AG08395 (cell line): ENCODE results near the gene GCNT1.
"Not testable (repeated sequence)": the region's sequence is repeated elsewhere in the genome, so short reads cannot be mapped to it uniquely, and the experiment has no call there.

ENCODE experiments used
- DNase-seq: peaks from one replicate; pipeline ENCODE4 v3.0.0; 2012; ENCODE audit warnings: mixed read lengths, low spot score

GCNT1 gene

GRCh38 chr9:76458903-76459693 lies at the start of gene GCNT1:
Gene GCNT1, plus strand, starts transcription at chr9:76459182. Its CDS starts 43,200 bp downstream, at chr9:76502382.
- DNase-seq, result peak; percentile 90

GRCh38 chr9:76412638-76413037 lies 46.3 kb upstream of the GCNT1 start:
- DNase-seq, result no peak

GRCh38 chr9:76413658-76414057 lies 45.3 kb upstream of the GCNT1 start:
- no peak for DNase-seq

- DNase-seq, result no peak
Observed at GRCh38 chr9:76414661-76415060, 44.3 kb upstream of the GCNT1 start.

- no peak for DNase-seq
Observed at GRCh38 chr9:76415154-76415553, 43.8 kb upstream of the GCNT1 start.

- no peak for DNase-seq
Observed at GRCh38 chr9:76415731-76416130, 43.3 kb upstream of the GCNT1 start.

GRCh38 chr9:76417394-76417793 lies 41.6 kb upstream of the GCNT1 start:
- DNase-seq, result no peak

- DNase-seq, result peak; percentile 36
Observed at GRCh38 chr9:76419782-76420380, 39.1 kb upstream of the GCNT1 start.

- DNase-seq, result no peak
Observed at GRCh38 chr9:76423216-76424177, 35.5 kb upstream of the GCNT1 start.

GRCh38 chr9:76424491-76424890 lies 34.5 kb upstream of the GCNT1 start:
- no peak for DNase-seq

- DNase-seq, result no peak
Observed at GRCh38 chr9:76425677-76426453, 33.1 kb upstream of the GCNT1 start.

- no peak for DNase-seq
Observed at GRCh38 chr9:76426807-76427419, 32.1 kb upstream of the GCNT1 start.

- DNase-seq, result no peak
Observed at GRCh38 chr9:76431601-76432000, 27.4 kb upstream of the GCNT1 start.

GRCh38 chr9:76433406-76433805 lies 25.6 kb upstream of the GCNT1 start:
- no peak for DNase-seq

GRCh38 chr9:76433836-76434235 lies 25.1 kb upstream of the GCNT1 start:
- DNase-seq, result no peak

GRCh38 chr9:76434897-76435296 lies 24.1 kb upstream of the GCNT1 start:
- DNase-seq, result not testable (repeated sequence)

- DNase-seq, result not testable (repeated sequence)
Observed at GRCh38 chr9:76437017-76437699, 21.8 kb upstream of the GCNT1 start.

GRCh38 chr9:76438841-76439588 lies 20.0 kb upstream of the GCNT1 start:
- DNase-seq, result no peak

- peak; percentile 35 for DNase-seq
Observed at GRCh38 chr9:76441551-76442322, 17.2 kb upstream of the GCNT1 start.
